Gastroesophageal sphincter (tissue), 4 donors: ENCODE data around the gene ATRIP. TPM values are rescaled to one million over a fixed set of nuclear protein-coding genes. Genes with fewer than 3 reads are reported as not detected.
"Not testable (repeated sequence)": the region's sequence is repeated elsewhere in the genome, so short reads cannot be mapped to it uniquely, and the experiment has no call there.

Experiments used
- ATAC-seq: fragments of 150-250 bp; one replicate; pipeline ENCODE4 v1.9.1; 2016; ENCODE audit warnings: mild to moderate bottlenecking, moderate library complexity
- H3K27ac ChIP-seq, 4 donors: fragments of 200-600 bp; sonication (generic) in 3 of 4; 1 replicate in 3 of 4; 2 replicates in 1 of 4; pipeline ENCODE4 v1.5.1; 2016 to 2019
- H3K27me3 ChIP-seq: fragments of 200-600 bp; sonication (generic); one replicate; pipeline ENCODE4 v1.5.1; 2019
- H3K36me3 ChIP-seq, 2 donors: fragments of 200-600 bp; sonication (generic); one replicate each; pipeline ENCODE4 v1.5.1; 2019; ENCODE audit warnings: control low read depth in 1 of 2
- H3K4me1 ChIP-seq, 3 donors: fragments of 200-600 bp; sonication (generic); 1 replicate in 2 of 3; 2 replicates in 1 of 3; pipeline ENCODE4 v1.5.1; 2016 to 2019; ENCODE audit warnings: control low read depth in 2 of 3
- H3K4me3 ChIP-seq, 2 donors: fragments of 200-600 bp; sonication (generic); one replicate each; pipeline ENCODE4 v1.5.1; 2019; ENCODE audit warnings: mild to moderate bottlenecking in 1 of 2, moderate library complexity in 1 of 2
- H3K9me3 ChIP-seq, 3 donors: fragments of 200-600 bp; sonication (generic); one replicate each; pipeline ENCODE4 v1.5.1; 2017 to 2019; ENCODE audit warnings: control low read depth in 2 of 3
- EP300 ChIP-seq: sonication (generic); formaldehyde crosslinking; IDR thresholded peaks from one replicate; pipeline ENCODE4 v1.6.1; 2017; ENCODE audit warnings: antibody characterized with exemption, mild to moderate bottlenecking
- POLR2A ChIP-seq, 2 donors: fragments of 450-650 bp; IDR thresholded peaks; one replicate each; pipeline ENCODE4 v1.6.1; 2017; ENCODE audit warnings: antibody characterized with exemption in 2 of 2, mild to moderate bottlenecking in 2 of 2, moderate library complexity in 1 of 2
- POLR2AphosphoS5 ChIP-seq: sonication (generic); formaldehyde crosslinking; IDR thresholded peaks from one replicate; pipeline ENCODE4 v1.6.1; 2017; ENCODE audit warnings: antibody characterized with exemption
- whole genome bisulfite sequencing, 2 donors: methylation state at CpG; one replicate each; pipeline ENCODE4 v1.1.5; 2018; ENCODE audit warnings: low coverage in 1 of 2; 5-methylcytosine and 5-hydroxymethylcytosine counted together
- total RNA-seq, 4 donors: library from RNA; depleted of rRNA; stranded (reverse); fragments of >200 nt; gene quantifications; one replicate each; pipeline ENCODE4 v1.1.0, GENCODE V29; 2016
- TF ChIP-seq, protein P1 (sequence below), 4 experiments: fragments of 200-600 bp in 2 of 4; fragments of 450-650 bp in 2 of 4; sonication (generic) in 1 of 4; IDR thresholded peaks; one replicate each; pipeline ENCODE4 v1.5.1; 2017 to 2019; ENCODE audit warnings: antibody characterized with exemption in 4 of 4, mild to moderate bottlenecking in 2 of 4, moderate library complexity in 2 of 4

The ATRIP gene
- total RNA-seq, 4 donors from 2014 or later, result 3.0 to 6.8 (median 5.2) TPM

DNA sequence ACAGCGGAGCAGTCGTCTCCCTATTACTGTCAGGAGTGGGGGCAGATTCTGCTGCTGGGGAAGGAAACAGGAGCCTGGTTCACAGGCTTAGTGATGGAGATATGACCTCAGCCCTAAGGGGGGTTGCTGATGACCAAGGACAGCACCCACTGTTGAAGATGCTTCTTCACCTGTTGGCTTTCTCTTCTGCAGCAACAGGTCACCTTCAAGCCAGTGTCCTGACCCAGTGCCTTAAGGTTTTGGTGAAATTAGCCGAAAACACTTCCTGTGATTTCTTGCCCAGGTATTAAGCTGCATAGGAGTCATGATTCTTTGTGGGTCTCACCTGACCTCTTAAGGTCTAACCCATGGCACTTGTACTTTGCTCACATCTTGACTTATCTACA, 14.0 kb downstream of the ATRIP start:
- H3K4me3 ChIP-seq, result no peak overlapping the region
- H3K4me1 ChIP-seq, result peaks cover 0 to 14% (median 6%) of the 10 kb centered on the region in 3 donors
- H3K27ac ChIP-seq, result no peak overlapping the region
- peaks cover 0 to 79% of the 10 kb centered on the region in 2 donors for H3K36me3 ChIP-seq
- no peaks in the 10 kb centered on the region for H3K9me3 ChIP-seq
- TF ChIP-seq EP300 (no peak), POLR2AphosphoS5 (no peak), POLR2A (IDR thresholded peaks at IDR 0.05) (no peak)
- TF ChIP-seq, protein P1, sequence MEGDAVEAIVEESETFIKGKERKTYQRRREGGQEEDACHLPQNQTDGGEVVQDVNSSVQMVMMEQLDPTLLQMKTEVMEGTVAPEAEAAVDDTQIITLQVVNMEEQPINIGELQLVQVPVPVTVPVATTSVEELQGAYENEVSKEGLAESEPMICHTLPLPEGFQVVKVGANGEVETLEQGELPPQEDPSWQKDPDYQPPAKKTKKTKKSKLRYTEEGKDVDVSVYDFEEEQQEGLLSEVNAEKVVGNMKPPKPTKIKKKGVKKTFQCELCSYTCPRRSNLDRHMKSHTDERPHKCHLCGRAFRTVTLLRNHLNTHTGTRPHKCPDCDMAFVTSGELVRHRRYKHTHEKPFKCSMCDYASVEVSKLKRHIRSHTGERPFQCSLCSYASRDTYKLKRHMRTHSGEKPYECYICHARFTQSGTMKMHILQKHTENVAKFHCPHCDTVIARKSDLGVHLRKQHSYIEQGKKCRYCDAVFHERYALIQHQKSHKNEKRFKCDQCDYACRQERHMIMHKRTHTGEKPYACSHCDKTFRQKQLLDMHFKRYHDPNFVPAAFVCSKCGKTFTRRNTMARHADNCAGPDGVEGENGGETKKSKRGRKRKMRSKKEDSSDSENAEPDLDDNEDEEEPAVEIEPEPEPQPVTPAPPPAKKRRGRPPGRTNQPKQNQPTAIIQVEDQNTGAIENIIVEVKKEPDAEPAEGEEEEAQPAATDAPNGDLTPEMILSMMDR (IDR thresholded peaks at IDR 0.05), result no peak
- ATAC-seq, result no peak
- WGBS, 2 donors, result 81 to 100% methylated on average over 1 to 3 of the region's 3 CpGs
- no peaks in the 10 kb centered on the region for H3K27me3 ChIP-seq

DNA sequence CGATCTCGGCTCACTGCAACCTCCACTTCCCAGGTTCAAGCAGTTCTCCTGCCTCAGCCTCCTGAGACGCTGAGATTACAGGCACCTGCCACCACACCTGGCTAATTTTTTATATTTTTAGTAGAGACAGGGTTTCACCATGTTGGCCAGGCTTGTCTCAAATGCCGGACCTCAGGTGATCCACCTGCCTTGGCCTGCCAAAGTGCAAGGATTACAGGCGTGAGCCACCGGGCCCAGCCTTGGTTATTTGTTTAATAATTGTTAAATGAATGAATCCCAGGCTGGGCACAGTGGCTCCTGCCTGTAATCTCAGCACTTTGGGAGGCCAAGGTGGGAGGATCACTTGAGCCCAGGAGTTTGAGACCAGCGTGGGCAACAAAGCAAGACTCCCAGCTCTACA, 15.2 kb downstream of the ATRIP start:
- not testable (repeated sequence) for H3K27ac ChIP-seq, H3K27me3 ChIP-seq, ATAC-seq, H3K9me3 ChIP-seq, H3K4me3 ChIP-seq
- H3K4me1 ChIP-seq, result peaks cover 0 to 24% (median 10%) of the 10 kb centered on the region in 3 donors
- peaks cover 0 to 67% of the 10 kb centered on the region in 2 donors for H3K36me3 ChIP-seq
- 60 to 80% methylated on average over 1 to 6 of the region's 7 CpGs for WGBS, 2 donors

DNA sequence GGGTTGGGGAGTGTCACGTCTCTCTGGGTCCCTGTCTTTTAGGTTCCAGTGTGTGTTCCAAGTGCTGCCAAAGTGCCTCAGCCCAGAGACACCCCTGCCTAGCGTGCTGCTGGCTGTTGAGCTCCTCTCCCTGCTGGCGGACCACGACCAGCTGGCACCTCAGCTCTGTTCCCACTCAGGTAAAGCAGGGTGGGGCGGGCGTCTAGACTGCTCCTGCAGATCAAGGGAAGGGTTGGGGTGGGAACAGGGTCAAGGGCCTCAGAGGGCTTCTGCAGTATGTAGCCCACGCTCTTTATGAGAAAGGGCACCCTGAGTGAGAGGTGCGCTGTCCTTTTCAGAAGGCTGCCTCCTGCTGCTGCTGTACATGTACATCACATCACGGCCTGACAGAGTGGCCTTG, 17.2 kb downstream of the ATRIP start:
- WGBS, 2 donors, result 80 to 83% methylated on average over 1 of the region's 9 CpGs
- no peak for ATAC-seq
- H3K27ac ChIP-seq, result peak overlapping the region in 3 of 4 donors; percentile 97 to 98 (median 97)
- peaks cover 0 to 66% of the 10 kb centered on the region in 2 donors for H3K36me3 ChIP-seq
- TF ChIP-seq, protein P1 (IDR thresholded peaks at IDR 0.05), result no peak
- no peak for TF ChIP-seq POLR2AphosphoS5
- TF ChIP-seq POLR2A (IDR thresholded peaks at IDR 0.05), result no peak
- TF ChIP-seq EP300, result no peak
- no peak overlapping the region for H3K4me3 ChIP-seq
- no peaks in the 10 kb centered on the region for H3K9me3 ChIP-seq
- H3K4me1 ChIP-seq, result peaks cover 4 to 43% (median 30%) of the 10 kb centered on the region in 3 donors
- no peaks in the 10 kb centered on the region for H3K27me3 ChIP-seq

DNA sequence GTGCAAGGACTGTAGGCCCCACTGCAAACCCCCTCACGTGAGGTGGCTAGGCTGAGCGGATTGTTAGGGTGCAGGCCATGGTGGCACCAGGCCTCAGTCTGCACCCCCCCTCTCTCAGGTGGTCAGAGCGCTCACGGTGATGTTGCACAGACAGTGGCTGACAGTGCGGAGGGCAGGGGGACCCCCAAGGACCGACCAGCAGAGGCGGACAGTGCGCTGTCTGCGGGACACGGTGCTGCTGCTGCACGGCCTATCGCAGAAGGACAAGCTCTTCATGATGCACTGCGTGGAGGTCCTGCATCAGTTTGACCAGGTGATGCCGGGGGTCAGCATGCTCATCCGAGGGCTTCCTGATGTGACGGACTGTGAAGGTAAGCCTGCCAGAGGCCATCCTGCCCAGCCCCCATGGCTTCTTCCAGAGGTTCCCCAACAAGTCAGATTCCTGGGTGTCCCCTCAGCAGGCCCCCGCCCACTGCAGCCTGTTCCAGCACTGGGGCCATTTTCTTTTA, 18.2 kb downstream of the ATRIP start:
- peaks cover 0 to 66% of the 10 kb centered on the region in 2 donors for H3K36me3 ChIP-seq
- no peak for TF ChIP-seq POLR2A (IDR thresholded peaks at IDR 0.05)
- no peak for TF ChIP-seq POLR2AphosphoS5
- TF ChIP-seq, protein P1 (IDR thresholded peaks at IDR 0.05), result no peak
- peak overlapping the region; percentile 70 to 98 (median 97) for H3K27ac ChIP-seq
- H3K9me3 ChIP-seq, result no peaks in the 10 kb centered on the region
- peaks cover 4 to 54% (median 40%) of the 10 kb centered on the region in 3 donors for H3K4me1 ChIP-seq
- 85% methylated on average over 2 of the region's 17 CpGs; no CpG with 5 or more reads in 1 of the 2 donors for WGBS, 2 donors
- H3K27me3 ChIP-seq, result no peaks in the 10 kb centered on the region
- no peak overlapping the region for H3K4me3 ChIP-seq
- ATAC-seq, result no peak

DNA sequence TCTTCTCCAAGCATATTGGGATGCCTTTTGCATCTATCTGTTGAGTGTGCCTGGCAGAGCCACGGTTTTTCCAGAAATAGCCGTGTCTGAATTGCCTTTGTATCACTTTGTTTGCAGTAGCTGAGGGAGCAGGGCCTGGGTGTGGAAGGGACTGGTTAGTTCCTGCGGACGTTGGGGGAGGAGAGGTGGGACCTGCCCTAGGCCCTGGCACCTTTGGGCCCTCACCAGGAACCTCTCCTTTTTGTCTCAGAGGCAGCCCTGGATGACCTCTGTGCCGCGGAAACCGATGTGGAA, 18.6 kb downstream of the ATRIP start:
- Histone ChIP-seq H3K36me3 (peaks cover 0 to 66% of the 10 kb centered on the region in 2 donors), H3K27me3 (no peaks in the 10 kb centered on the region), H3K27ac (peak overlapping the region; percentile 70 to 98 (median 97)), H3K9me3 (no peaks in the 10 kb centered on the region), H3K4me3 (no peak overlapping the region), H3K4me1 (peaks cover 4 to 58% (median 45%) of the 10 kb centered on the region in 3 donors)
- ATAC-seq, result no peak
- TF ChIP-seq POLR2AphosphoS5 (no peak), EP300 (no peak), POLR2A (IDR thresholded peaks at IDR 0.05) (no peak)
- TF ChIP-seq, protein P1 (IDR thresholded peaks at IDR 0.05), result no peak
- 10% methylated on average over 2 of the region's 7 CpGs; no CpG with 5 or more reads in 1 of the 2 donors for WGBS, 2 donors
